GM23338 (cell line): Measurements from ENCODE around the gene SELENOT.

Experiments used
- CREB1 ChIP-seq: fragments of 250-450 bp; sonication (Bioruptor Pico); IDR thresholded peaks from 2 replicates; pipeline ENCODE4 v1.5.0; 2020; ENCODE audit warnings: low read depth, mild to moderate bottlenecking, moderate library complexity
- EZH2 ChIP-seq: fragments of 200-600 bp; sonication (generic); IDR thresholded peaks from one replicate; pipeline ENCODE4 v1.8.0; 2017; ENCODE audit warnings: antibody characterized with exemption, mild to moderate bottlenecking, low read depth; ENCODE audit not compliant: unreplicated experiment
- EZH2phosphoT487 ChIP-seq: fragments of 200-600 bp; sonication (generic); IDR thresholded peaks from one replicate; pipeline ENCODE4 v1.8.1; 2018; ENCODE audit warnings: antibody characterized with exemption; ENCODE audit not compliant: unreplicated experiment
- JUNB ChIP-seq: IDR thresholded peaks from one replicate; pipeline ENCODE4 v1.6.1; 2016; ENCODE audit warnings: antibody characterized with exemption; ENCODE audit not compliant: unreplicated experiment
- NANOG ChIP-seq: IDR thresholded peaks from 2 replicates; pipeline ENCODE4 v1.6.1; 2016; ENCODE audit warnings: antibody characterized with exemption, borderline replicate concordance
- POLR2AphosphoS5 ChIP-seq: IDR thresholded peaks from 2 replicates; pipeline ENCODE4 v1.6.1; 2016; ENCODE audit warnings: antibody characterized with exemption, low read depth
- STAT1 ChIP-seq: IDR thresholded peaks from one replicate; pipeline ENCODE4 v1.6.1; 2016; ENCODE audit warnings: antibody characterized with exemption; ENCODE audit not compliant: unreplicated experiment
- ZNF114 ChIP-seq: fragments of 250-450 bp; sonication (Bioruptor Pico); IDR thresholded peaks from 2 replicates; pipeline ENCODE4 v1.5.0; 2020; ENCODE audit warnings: mild to moderate bottlenecking, moderate library complexity
- ZNF331 ChIP-seq: fragments of 250-450 bp; sonication (Bioruptor Pico); IDR thresholded peaks from 2 replicates; pipeline ENCODE4 v1.5.0; 2020; ENCODE audit warnings: low read depth, mild to moderate bottlenecking, moderate library complexity
- TF ChIP-seq, protein P1 (sequence below): IDR thresholded peaks from one replicate; pipeline ENCODE4 v1.6.1; 2018; ENCODE audit warnings: antibody characterized with exemption; ENCODE audit not compliant: unreplicated experiment
- TF ChIP-seq, protein P2 (sequence below), 2 experiments: fragments of 200-600 bp in 1 of 2; sonication (generic) in 1 of 2; conservative IDR thresholded peaks; 2 replicates each; pipeline versions ENCODE4 v1.5.1 to v1.6.1; 2016 to 2017; ENCODE audit warnings: antibody characterized with exemption in 2 of 2, low read depth in 2 of 2, mild to moderate bottlenecking in 2 of 2, moderate library complexity in 1 of 2
- TF ChIP-seq, protein P3 (sequence below): IDR thresholded peaks from 2 replicates; pipeline ENCODE4 v1.6.1; 2016; ENCODE audit warnings: antibody characterized with exemption

DNA sequence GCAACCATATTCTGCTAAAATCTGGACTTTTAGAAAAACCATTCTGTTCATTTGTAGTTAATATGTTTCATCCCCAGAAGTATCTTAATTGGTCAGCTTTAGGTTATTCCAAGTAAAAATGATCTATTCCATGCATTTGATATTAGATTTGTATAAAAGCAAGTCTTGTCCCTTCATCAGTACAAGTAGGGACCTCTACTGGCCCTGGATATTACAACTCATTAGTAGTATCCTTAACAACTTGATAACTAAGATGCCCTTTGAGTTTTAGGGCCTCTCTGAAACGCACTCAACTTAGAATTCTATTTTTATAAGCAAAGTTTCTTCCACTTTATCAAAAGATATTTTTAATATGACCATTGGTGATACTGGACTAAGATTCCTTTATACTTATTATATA, 25.3 kb upstream of the SELENOT start:
- TF ChIP-seq, protein P1, sequence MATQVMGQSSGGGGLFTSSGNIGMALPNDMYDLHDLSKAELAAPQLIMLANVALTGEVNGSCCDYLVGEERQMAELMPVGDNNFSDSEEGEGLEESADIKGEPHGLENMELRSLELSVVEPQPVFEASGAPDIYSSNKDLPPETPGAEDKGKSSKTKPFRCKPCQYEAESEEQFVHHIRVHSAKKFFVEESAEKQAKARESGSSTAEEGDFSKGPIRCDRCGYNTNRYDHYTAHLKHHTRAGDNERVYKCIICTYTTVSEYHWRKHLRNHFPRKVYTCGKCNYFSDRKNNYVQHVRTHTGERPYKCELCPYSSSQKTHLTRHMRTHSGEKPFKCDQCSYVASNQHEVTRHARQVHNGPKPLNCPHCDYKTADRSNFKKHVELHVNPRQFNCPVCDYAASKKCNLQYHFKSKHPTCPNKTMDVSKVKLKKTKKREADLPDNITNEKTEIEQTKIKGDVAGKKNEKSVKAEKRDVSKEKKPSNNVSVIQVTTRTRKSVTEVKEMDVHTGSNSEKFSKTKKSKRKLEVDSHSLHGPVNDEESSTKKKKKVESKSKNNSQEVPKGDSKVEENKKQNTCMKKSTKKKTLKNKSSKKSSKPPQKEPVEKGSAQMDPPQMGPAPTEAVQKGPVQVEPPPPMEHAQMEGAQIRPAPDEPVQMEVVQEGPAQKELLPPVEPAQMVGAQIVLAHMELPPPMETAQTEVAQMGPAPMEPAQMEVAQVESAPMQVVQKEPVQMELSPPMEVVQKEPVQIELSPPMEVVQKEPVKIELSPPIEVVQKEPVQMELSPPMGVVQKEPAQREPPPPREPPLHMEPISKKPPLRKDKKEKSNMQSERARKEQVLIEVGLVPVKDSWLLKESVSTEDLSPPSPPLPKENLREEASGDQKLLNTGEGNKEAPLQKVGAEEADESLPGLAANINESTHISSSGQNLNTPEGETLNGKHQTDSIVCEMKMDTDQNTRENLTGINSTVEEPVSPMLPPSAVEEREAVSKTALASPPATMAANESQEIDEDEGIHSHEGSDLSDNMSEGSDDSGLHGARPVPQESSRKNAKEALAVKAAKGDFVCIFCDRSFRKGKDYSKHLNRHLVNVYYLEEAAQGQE = no peak
- TF ChIP-seq CREB1 (no peak), POLR2AphosphoS5 (no peak), NANOG (no peak), EZH2 (no peak), ZNF331 (no peak), ZNF114 (CRISPR knock-in tag) (no peak), EZH2phosphoT487 (no peak), JUNB (no peak), STAT1 (no peak)
- TF ChIP-seq, protein P2, sequence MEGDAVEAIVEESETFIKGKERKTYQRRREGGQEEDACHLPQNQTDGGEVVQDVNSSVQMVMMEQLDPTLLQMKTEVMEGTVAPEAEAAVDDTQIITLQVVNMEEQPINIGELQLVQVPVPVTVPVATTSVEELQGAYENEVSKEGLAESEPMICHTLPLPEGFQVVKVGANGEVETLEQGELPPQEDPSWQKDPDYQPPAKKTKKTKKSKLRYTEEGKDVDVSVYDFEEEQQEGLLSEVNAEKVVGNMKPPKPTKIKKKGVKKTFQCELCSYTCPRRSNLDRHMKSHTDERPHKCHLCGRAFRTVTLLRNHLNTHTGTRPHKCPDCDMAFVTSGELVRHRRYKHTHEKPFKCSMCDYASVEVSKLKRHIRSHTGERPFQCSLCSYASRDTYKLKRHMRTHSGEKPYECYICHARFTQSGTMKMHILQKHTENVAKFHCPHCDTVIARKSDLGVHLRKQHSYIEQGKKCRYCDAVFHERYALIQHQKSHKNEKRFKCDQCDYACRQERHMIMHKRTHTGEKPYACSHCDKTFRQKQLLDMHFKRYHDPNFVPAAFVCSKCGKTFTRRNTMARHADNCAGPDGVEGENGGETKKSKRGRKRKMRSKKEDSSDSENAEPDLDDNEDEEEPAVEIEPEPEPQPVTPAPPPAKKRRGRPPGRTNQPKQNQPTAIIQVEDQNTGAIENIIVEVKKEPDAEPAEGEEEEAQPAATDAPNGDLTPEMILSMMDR (conservative IDR thresholded peaks at IDR 0.05; ENCODE audit: low read depth in 2 of 2) = no peak; a peak in 1 of 4 replicates
- TF ChIP-seq, protein P3, sequence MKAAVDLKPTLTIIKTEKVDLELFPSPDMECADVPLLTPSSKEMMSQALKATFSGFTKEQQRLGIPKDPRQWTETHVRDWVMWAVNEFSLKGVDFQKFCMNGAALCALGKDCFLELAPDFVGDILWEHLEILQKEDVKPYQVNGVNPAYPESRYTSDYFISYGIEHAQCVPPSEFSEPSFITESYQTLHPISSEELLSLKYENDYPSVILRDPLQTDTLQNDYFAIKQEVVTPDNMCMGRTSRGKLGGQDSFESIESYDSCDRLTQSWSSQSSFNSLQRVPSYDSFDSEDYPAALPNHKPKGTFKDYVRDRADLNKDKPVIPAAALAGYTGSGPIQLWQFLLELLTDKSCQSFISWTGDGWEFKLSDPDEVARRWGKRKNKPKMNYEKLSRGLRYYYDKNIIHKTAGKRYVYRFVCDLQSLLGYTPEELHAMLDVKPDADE = no peak
